GM21825 (cell line): ENCODE measurements around the gene NTNG2.
"Not testable (repeated sequence)": the region's sequence is repeated elsewhere in the genome, so short reads cannot be mapped to it uniquely, and the experiment has no call there.

Source experiments
- ATAC-seq: cut with Tn5 transposase; IDR thresholded peaks from one replicate; pipeline ENCODE4 v1.9.1; 2021; ENCODE audit warnings: mild to moderate bottlenecking, moderate library complexity; ENCODE audit not compliant: unreplicated experiment

NTNG2 gene

GRCh38 chr9:132161743-132162184 is at the start of gene NTNG2:
Gene NTNG2 (plus strand): TSS chr9:132162058. CDS start chr9:132166832, 4,774 bp downstream.
- no peak for ATAC-seq

- ATAC-seq: no peak
Observed at GRCh38 chr9:132114102-132114707, 47.7 kb upstream of the NTNG2 start.

GRCh38 chr9:132116583-132116982 is 45.3 kb upstream of the NTNG2 start:
- ATAC-seq: no peak

DNA sequence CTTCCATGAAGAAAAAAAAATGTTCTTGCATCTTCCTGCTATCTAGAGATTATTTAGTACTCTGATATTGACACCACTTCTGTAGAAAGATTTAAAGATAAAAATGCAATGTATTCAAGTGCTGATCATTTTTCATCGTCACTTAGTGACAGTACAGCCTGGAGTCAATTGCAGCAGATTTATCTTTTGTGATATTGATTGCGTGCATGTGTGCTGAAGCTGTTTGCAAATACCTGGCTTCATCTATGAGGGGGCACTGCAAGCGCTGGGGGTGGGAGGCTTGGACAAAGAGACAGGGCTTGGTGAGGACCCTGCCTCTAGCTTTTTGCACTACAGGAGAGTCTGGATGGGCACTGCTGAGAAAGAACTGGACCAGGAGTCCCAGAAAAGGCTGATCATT is 44.2 kb upstream of the NTNG2 start:
- ATAC-seq: no peak

DNA sequence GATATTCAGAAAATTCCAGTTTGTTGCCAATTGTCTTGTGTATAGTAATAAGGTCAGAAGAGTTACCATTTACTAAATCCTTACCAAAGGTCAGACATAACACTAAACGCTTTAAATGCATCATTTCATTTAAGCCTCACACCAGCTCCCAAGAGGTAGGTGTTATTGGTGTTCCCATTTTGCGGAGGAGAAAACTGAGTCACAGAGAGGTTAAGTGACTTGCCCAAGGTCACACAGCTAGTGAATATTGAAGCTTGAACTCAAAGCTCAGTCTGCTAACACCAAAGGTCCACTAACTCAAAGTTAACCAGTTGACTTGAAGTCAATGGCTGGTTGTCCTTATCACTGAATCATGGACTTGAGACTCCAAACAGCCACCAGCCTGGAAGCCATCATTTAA is 40.8 kb upstream of the NTNG2 start:
- ATAC-seq: no peak

DNA sequence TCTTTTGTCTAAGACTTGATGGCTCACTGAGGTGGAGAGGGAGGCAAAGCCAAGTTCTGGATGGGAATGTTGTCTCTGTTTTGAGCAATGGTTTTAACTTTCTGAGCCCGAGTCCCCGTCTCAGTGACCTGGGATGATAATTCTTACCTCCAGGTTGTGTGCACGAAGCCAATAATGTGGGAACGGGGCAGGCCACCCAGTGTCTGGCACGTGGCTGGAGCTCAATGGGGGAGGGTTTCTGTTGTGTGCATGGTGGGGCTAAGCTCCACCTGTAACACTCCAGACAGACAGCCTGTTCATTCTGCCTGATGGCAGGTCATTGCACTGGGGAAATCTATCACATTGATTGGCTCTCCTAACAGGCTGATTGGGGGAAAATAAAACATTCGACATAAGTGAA is 37.1 kb upstream of the NTNG2 start:
- ATAC-seq: no peak

DNA sequence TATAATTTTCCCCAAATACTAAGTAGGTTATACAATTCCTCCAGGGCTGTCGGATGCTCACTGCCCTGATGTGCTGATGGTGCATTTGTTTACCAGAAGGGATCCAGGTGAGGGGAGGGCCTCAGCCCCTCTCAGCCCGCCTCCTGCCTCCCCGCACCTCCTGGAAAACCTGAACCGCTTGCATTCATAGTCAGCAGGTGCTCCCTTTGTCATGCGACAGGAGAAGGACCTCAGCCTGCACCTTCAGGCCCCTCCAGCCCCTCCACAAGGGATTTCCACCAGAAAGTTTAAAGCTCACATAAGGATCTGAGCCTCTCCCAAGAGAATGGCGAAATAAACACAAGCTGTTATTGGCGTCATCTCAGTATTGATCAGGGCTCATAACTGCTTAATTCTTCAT is 36.5 kb upstream of the NTNG2 start:
- no peak for ATAC-seq

GRCh38 chr9:132125944-132126679 is 35.7 kb upstream of the NTNG2 start:
- ATAC-seq: no peak

- ATAC-seq: no peak
Observed at GRCh38 chr9:132126680-132127236, 35.1 kb upstream of the NTNG2 start.

DNA sequence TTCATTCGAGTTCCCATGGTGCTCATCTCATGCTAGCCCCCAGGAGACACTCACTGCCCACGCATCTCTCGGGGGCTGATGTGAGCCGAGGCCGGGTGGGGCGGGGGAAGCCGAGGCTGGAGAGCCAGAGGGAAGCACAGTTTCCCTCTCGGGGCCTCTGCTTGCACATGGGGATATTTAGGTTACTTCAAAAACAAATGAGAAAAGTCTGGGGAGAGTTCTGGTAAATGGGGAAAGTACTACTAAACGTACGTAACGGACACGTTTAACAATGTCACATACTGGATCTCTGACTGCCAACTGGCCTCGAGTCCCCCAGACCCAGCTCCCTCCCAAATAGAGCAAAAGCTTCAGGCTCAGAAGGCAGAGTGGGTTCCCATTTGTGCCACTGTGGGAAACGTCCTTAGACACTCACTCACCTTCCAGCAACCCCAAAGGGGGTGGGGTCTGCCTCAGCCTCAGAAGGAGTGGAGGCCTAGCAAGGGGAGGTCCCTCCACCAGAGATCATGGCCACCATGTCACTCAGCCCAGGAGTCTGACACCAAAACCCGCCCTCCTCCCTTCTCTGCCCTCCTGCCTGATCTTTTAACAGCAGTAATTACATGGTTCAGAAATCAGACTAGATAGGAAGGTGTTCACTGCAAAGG is 33.8 kb upstream of the NTNG2 start:
- ATAC-seq: no peak

GRCh38 chr9:132129535-132129934 is 32.3 kb upstream of the NTNG2 start:
- ATAC-seq: no peak

DNA sequence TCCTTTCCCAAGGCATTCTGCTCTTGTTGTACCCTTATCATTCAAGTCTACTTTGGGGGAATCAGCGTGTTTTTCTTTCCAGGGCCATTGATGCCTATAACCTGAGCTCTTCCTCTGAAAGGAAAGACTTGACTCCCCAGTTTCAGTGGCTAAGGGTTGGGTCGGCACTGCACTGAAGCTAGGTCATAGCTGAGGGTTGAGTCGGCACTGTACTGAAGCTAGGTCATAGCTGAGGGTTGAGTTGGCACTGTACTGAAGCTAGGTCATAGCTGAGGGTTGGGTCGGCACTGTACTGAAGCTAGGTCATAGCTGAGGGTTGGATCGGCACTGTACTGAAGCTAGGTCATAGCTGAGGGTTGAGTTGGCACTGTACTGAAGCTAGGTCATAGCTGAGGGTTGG is 27.8 kb upstream of the NTNG2 start:
- ATAC-seq: not testable (repeated sequence)

GRCh38 chr9:132135456-132135855 is 26.4 kb upstream of the NTNG2 start:
- ATAC-seq: no peak

GRCh38 chr9:132136151-132136780 is 25.6 kb upstream of the NTNG2 start:
- no peak for ATAC-seq

GRCh38 chr9:132141344-132141947 is 20.4 kb upstream of the NTNG2 start:
- ATAC-seq: no peak

GRCh38 chr9:132141948-132142594 is 19.8 kb upstream of the NTNG2 start:
- ATAC-seq: no peak

- no peak for ATAC-seq
Observed at GRCh38 chr9:132142924-132143323, 18.9 kb upstream of the NTNG2 start.

DNA sequence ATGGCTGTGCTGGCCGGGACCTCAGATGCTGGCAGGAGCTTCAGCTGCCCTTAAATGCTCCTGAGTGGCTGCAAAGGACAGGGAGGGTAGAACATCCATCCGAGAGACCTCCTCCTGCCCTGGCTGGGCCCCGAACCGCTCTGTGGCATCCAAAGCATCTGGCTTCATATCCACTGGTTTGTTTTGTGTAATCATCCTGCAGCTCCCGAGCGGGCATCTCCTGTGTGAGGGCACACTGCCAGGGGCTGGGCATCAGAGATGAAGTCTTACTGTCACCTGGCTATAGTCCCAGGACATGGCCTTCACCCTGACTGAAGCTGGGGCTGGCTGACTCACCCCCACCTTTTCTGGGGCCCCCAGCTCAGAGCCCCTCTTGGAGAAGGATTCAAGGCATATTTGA is 18.5 kb upstream of the NTNG2 start:
- ATAC-seq: no peak

DNA sequence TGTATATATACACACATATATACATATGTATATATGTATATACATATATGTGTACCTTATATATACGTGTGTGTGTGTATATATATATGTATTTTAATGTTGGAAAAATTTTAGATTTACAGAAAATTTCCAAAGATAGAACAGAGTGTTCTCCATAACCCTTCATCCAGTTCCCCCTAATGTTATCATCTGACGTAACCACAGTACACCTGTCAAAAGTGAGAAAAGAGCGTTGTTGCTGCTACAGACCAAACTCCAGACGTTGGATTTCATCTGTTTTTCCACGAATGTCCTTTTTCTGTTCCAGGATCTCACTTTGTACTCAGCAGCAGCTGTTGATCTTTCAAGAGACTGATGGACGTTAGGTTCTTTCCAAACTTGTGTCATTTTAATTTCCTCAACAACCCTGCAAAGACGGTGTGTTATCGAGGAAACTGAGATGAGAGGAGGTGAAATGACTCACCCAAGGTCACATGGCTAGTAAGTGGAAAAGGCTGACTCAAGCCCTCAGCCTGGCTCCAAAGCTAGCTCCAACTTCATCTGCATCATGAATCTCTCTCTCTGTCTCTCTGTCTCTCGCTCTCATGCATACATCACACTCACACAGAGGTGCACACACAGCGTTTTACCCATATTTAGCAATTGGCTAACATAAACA is 17.0 kb upstream of the NTNG2 start:
- no peak for ATAC-seq

GRCh38 chr9:132146039-132146438 is 15.8 kb upstream of the NTNG2 start:
- ATAC-seq: no peak
